HS-5 (cell line): Measurements from ENCODE around the gene CNN2.

ENCODE experiments used
- DNase-seq: peaks from one replicate; pipeline ENCODE4 v3.0.0-alpha.2; 2012; ENCODE audit warnings: low read depth

CNN2 gene

GRCh38 chr19:1081301-1082164, 55.1 kb downstream of the CNN2 start:
- no peak for DNase-seq

- DNase-seq, result no peak
These were observed 55.9 kb downstream of the CNN2 start for GRCh38 chr19:1082165-1082927.

DNA sequence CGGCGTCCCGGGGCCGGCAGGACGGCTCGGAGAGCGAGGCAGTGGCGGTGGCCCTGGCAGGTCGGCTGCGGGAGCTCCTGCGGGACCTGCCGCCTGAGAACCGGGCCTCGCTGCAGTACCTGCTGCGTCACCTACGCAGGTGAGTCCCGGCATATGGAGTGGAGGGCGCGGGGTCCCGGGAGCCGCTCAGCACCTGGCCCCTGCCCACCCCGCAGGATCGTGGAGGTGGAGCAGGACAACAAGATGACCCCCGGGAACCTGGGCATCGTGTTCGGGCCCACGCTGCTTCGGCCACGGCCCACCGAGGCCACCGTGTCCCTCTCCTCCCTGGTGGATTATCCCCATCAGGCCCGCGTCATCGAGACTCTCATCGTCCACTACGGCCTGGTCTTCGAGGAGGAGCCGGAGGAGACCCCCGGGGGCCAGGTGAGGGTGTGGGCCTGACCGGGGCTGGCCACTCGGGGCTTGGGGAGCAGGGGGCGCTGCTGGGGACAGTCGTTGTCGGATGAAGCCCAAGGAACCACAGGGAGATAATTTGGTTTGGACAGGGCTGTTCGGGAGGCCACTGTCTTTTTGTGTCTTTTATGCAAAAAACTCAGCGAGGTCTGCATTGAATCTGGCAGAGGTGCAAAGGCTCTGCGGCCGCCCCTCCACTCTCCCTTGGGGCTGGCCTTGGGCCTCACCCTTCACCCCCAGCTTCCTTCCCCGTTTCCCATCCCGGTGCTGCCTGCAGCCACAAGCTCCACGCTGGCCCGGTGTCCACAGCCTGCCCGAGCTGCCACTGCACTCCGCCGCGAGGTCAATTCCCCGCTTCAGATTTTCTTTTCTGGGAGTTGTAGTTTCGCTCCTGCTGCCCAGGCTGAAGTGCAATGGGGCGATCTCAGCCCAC, 56.8 kb downstream of the CNN2 start:
- DNase-seq, result no peak

DNA sequence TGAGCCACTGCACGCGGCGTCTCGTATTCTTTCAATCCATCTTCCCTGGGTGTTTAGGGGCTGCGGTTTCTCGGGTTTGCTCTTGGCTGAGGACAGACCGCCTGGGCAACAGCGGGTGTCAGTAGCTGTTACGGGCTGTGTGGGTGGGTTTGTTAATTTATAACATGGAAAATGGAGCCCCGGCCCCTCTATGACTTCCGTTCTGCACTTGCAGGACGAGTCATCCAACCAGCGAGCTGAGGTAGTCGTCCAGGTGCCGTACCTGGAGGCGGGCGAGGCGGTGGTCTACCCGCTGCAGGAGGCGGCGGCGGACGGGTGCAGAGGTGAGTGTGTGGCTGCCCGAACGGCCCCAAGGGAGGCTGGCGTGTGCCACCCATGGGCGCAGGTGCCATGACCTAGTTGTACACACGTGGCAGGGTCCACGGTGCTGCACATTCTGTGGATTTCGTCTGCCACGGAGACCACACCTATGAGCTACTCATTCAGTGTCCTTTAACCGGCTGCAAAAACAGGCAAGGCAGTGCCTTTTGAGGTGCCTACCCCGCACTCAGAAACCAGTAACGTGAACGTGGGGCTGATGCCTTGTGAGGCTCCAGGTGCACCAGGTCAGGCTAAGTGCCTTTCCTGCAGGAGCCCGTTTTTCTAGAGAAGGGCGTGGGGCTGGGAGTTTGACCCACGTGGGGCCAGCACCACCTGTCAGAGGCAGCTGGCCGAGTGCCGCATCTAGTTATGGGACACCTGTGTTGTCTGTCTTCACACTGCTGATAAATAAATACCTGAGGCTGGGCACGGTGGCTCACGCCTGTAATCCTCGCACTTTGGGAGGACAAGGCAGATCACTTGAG, 57.8 kb downstream of the CNN2 start:
- no peak for DNase-seq

GRCh38 chr19:1085053-1085658, 58.7 kb downstream of the CNN2 start:
- no peak for DNase-seq

- DNase-seq, result no peak
These were observed 59.5 kb downstream of the CNN2 start for GRCh38 chr19:1085676-1086442.

DNA sequence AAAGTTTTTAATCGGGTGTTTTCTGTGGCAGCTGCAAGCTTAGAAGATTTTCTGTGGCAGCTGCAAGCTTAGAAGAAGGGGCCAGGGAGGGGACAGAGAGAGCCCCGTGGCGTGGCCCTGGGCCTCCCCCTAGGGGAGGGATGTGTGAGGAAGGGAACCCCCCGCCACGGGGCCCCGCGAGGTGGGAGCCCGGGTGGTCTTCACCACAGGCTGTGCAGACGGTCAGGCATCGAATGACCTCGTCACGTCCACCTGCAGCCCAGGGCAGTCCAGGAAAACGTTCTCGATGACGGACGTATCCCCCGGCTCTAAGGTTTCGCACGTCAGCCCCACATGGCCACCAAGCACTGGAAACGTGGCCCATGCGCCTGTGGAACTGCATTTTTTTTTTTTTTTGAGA, 60.2 kb downstream of the CNN2 start:
- DNase-seq, result no peak

- DNase-seq, result no peak
These were observed 61.5 kb downstream of the CNN2 start for GRCh38 chr19:1087813-1088415.

GRCh38 chr19:1088416-1089010, 62.1 kb downstream of the CNN2 start:
- DNase-seq, result no peak
